SW 1271 (cell line): Measurements from ENCODE around the gene NPAS3.

ENCODE experiments used
- DNase-seq, 2 experiments: peaks; one replicate each; lab custom pipeline; 2025; lab: John Stamatoyannopoulos, UW

The NPAS3 gene

GRCh38 chr14:33515899-33516298, 577.2 kb downstream of the NPAS3 start:
- DNase-seq = no peak

GRCh38 chr14:33516898-33517436, 578.3 kb downstream of the NPAS3 start:
- no peak for DNase-seq

- DNase-seq = no peak
Measured at GRCh38 chr14:33521192-33521591, 582.5 kb downstream of the NPAS3 start.

GRCh38 chr14:33524244-33524643, 585.6 kb downstream of the NPAS3 start:
- DNase-seq = no peak

- no peak for DNase-seq
Measured at GRCh38 chr14:33525626-33526025, 586.9 kb downstream of the NPAS3 start.

DNA sequence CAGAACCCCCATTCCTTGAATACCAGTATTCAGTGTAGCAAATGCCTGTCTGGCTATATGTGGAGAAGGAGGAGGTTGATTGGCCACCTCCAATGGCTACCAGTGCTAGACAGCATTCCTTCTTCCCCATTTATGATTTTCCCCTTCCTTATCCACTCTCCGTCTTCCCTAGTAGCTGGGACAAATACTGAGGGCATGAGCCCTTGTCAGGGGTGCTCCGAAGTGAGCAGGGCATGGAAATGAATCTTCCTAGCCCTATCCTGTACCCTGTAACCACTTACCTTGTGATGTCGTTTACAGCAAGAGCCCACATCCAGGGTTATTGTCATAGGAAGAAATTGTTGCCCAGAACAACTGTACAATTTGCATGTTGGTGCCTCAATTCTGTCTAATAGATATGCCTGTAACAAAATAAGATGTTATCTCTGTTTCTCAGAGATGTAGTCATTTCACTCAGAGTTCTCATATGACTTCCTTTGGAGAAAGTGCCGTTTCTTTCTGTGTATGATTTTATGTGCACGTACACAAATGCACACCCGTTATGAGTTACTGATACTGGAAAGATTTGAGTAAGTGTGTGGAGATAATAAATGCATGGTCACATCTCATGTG, 588.5 kb downstream of the NPAS3 start:
- no peak for DNase-seq

GRCh38 chr14:33528655-33529054, 590.0 kb downstream of the NPAS3 start:
- DNase-seq = no peak

GRCh38 chr14:33529787-33530757, 591.4 kb downstream of the NPAS3 start:
- no peak for DNase-seq

- no peak for DNase-seq
Measured at GRCh38 chr14:33532553-33532952, 593.9 kb downstream of the NPAS3 start.

GRCh38 chr14:33534104-33534503, 595.4 kb downstream of the NPAS3 start:
- DNase-seq = no peak

GRCh38 chr14:33534632-33535031, 596.0 kb downstream of the NPAS3 start:
- DNase-seq = no peak

GRCh38 chr14:33539918-33540357, 601.3 kb downstream of the NPAS3 start:
- no peak for DNase-seq

DNA sequence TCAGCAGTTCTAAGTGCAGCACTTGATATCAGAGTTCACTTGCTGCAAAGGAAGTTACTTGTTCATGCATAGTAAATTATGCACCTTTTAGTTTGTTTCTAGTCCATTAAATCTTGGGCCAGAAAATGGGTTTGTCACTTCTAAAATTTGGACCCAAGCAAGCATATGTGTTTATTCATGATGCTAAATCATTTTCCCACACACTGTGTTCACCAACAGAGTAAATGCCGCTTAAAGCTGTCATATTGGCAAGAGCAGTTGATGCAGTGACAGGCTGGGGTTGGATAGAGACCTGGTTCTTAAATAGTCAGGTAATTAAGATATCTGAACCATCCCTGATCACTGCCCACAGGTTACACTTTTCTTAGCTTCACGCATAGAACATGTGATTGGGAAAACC, 602.5 kb downstream of the NPAS3 start:
- no peak for DNase-seq

- no peak for DNase-seq
Measured at GRCh38 chr14:33542338-33543287, 603.9 kb downstream of the NPAS3 start.

- no peak for DNase-seq
Measured at GRCh38 chr14:33545696-33546095, 607.0 kb downstream of the NPAS3 start.

DNA sequence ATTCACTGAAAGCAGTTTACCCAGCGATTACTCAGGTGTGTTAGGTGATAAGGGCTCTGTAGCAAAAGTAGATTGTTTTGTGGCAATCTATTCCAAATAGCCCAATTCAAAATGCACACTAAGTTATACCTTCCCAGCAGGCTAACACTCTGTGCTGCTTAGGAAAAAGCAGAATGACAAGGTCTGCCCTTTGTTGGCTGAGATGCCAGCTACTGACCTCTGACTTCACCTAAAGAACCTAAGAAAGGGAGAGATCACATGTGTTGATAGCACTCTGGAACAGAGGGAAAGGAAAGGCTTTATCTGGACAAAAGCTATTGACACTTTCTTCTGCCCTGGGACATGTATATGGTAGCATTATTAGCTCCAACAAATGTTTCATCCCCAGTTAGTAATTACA, 609.9 kb downstream of the NPAS3 start:
- DNase-seq = no peak

DNA sequence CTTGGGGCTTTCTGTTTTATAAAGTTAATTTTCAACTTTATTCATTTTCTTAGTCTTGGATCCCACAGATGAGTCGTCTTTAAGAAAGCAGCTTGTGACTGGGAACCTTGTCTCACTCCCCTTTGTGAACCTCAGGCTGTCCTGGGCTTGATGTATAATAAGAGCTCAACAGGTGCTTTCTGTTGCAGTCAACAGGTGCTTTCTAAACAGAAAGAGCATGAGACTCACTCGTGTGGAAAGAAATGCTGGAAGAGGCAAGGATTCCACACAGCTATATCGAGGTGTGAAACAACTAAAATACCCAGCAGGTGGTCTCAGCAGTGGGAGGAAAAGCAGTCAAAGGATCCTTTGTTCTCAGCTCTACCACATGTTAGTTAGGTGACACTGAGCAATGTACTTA, 613.3 kb downstream of the NPAS3 start:
- DNase-seq = no peak

GRCh38 chr14:33553706-33554278, 615.1 kb downstream of the NPAS3 start:
- no peak for DNase-seq

- DNase-seq = no peak
Measured at GRCh38 chr14:33554988-33555387, 616.3 kb downstream of the NPAS3 start.

DNA sequence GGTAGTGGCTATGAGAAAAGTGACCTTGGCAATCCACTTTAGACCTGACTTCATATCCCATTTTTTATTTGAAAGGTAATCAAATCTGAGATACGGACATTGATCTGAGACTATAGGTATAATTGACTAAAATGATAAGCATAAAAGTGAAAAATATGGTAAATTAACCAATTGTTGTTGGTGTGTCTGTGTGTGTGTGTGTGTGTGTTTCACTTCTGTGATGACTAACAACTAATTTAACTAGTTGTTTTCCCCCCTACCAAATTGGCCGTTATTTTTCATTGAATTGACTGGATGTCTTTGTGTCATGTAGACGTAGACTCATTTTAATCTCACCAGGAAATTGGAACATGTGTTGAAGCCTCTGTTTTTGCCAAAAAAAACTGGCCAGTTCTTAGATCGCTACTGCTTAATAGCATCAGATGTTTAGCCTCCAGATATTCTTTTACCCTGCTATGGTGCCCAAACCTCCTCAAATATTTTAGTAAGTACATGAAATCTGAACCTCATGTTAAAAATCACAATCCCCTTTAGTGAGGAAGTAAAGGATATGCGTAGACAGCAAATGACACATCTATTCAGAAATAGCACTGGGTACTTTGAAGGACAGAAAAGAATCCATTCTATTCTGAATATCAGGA, 617.2 kb downstream of the NPAS3 start:
- DNase-seq = no peak
